K562 (cell line): Measurements from ENCODE around the gene NUPR1. TPM values are rescaled to one million over a fixed set of nuclear protein-coding genes. Genes with fewer than 3 reads are reported as not detected.
A peak's percentile ranks its signal among the peaks of the same experiment; 100 is the strongest.

Experiments used
- BCOR ChIP-seq: fragments of 450-650 bp; IDR thresholded peaks from 2 replicates; pipeline ENCODE4 v1.6.1; 2016
- E2F5 ChIP-seq: sonication (generic); formaldehyde crosslinking; IDR thresholded peaks from 2 replicates; pipeline ENCODE4 v1.8.0; 2022; ENCODE audit warnings: mild to moderate bottlenecking, missing genetic modification reagents
- PREB ChIP-seq: sonication (generic); formaldehyde crosslinking; IDR thresholded peaks from 2 replicates; pipeline ENCODE4 v1.8.1; 2023; ENCODE audit warnings: mild to moderate bottlenecking, missing genetic modification reagents
- ZBTB1 ChIP-seq: sonication (generic); formaldehyde crosslinking; IDR thresholded peaks from 2 replicates; pipeline ENCODE4 v1.8.1; 2023; ENCODE audit warnings: missing genetic modification reagents, low read depth, mild to moderate bottlenecking, borderline replicate concordance
- ZNF354B ChIP-seq: fragments of 250-450 bp; sonication (Bioruptor Pico); IDR thresholded peaks from 2 replicates; pipeline ENCODE4 v1.4.0; 2020
- polyA plus RNA-seq, 8 experiments: library from polyadenylated mRNA; depleted of rRNA in 4 of 8; stranded (reverse) in 5 of 8; unstranded in 3 of 8; fragments of >200 nt; fragmentation: Nextera tagmentation in 2 of 8; fragmentation: Illumina TruSeq in 1 of 8; extraction: Ambion mirVana in 2 of 8; extraction: Trizol in 1 of 8; gene quantifications; 2 replicates each; pipeline versions ENCODE4 v1.2.1 to v1.2.3, GENCODE V29; 2011 to 2014; ENCODE audit warnings: inconsistent platforms in 1 of 8, missing spikeins in 1 of 8
- total RNA-seq, 7 experiments: library from RNA; depleted of rRNA in 6 of 7; stranded (reverse); fragments of >200 nt in 6 of 7; fragmentation: Illumina TruSeq in 2 of 7; extraction: Trizol in 2 of 7; gene quantifications; 2 replicates each; pipeline versions ENCODE4 v1.2.1 to v1.2.3, GENCODE V29; 2011 to 2021; ENCODE audit warnings: low replicate concordance in 1 of 7

Gene NUPR1
- total and polyA plus RNA-seq, 9 of the 15 experiments (the other 6 are each of a cell fraction or from before 2014, with no cell fraction given): 0.07 to 1.5 (median 0.27) TPM

GRCh38 chr16:28554634-28555423, 16.1 kb upstream of the NUPR1 start (continued):
- 0 out of 2 replicates have a peak, but pooled peaks have one; percentile 67 for TF ChIP-seq PREB
- TF ChIP-seq ZBTB1 (CRISPR knock-in tag): peak; percentile 60; the same call in 1 of the 2 replicates
- TF ChIP-seq BCOR: 0 out of 2 replicates have a peak, but pooled peaks have one; percentile 11
- TF ChIP-seq ZNF354B: no peak
- TF ChIP-seq E2F5 (CRISPR knock-in tag): no peak
